ENCODE results near the gene BBOX1. TPM values are rescaled to one million over a fixed set of nuclear protein-coding genes. Genes with fewer than 3 reads are reported as not detected.

The BBOX1 gene
- total RNA-seq, 2 experiments from 2014 or later, result not detected

- no peaks in the 10 kb centered on the region for H3K36me3 Mint-ChIP-seq
- CTCF ChIA-PET, result no interaction called here
- no peaks in the 10 kb centered on the region for H3K4me1 Mint-ChIP-seq
- H3K27ac Mint-ChIP-seq, result no peak overlapping the region
- DNase-seq (no peak), ATAC-seq (no peak)
- no peak overlapping the region for H3K4me3 Mint-ChIP-seq
- no peaks in the 10 kb centered on the region for H3K27me3 Mint-ChIP-seq
- peaks cover 5% of the 10 kb centered on the region for H3K9me3 Mint-ChIP-seq (ENCODE audit: low read depth)
These were observed 6.3 kb downstream of the BBOX1 start for GRCh38 chr11:27046956-27047355.

GRCh38 chr11:27052668-27053067 lies 12.1 kb downstream of the BBOX1 start:
- ATAC-seq (no peak), DNase-seq (no peak)
- H3K36me3 Mint-ChIP-seq, result no peaks in the 10 kb centered on the region
- no peaks in the 10 kb centered on the region for H3K9me3 Mint-ChIP-seq (ENCODE audit: low read depth)
- CTCF ChIA-PET, result interaction anchor here (1.2 kb wide), 1 partner anchor 784 kb away, joined by 3 read pairs; no protein-coding TSS in a partner anchor
- no peak overlapping the region for H3K4me3 Mint-ChIP-seq
- H3K27me3 Mint-ChIP-seq, result no peaks in the 10 kb centered on the region
- H3K27ac Mint-ChIP-seq, result no peak overlapping the region
- H3K4me1 Mint-ChIP-seq, result no peaks in the 10 kb centered on the region

GRCh38 chr11:27055065-27055682 lies 14.6 kb downstream of the BBOX1 start:
- Mint-ChIP-seq H3K36me3 (no peaks in the 10 kb centered on the region), H3K27me3 (no peaks in the 10 kb centered on the region), H3K9me3 (ENCODE audit: low read depth) (no peaks in the 10 kb centered on the region), H3K27ac (no peak overlapping the region), H3K4me1 (no peaks in the 10 kb centered on the region), H3K4me3 (no peak overlapping the region)
- no peak for DNase-seq
- ATAC-seq, result no peak
- CTCF ChIA-PET, result no interaction called here

GRCh38 chr11:27057091-27057780 lies 16.6 kb downstream of the BBOX1 start:
- Mint-ChIP-seq H3K4me3 (no peak overlapping the region), H3K36me3 (no peaks in the 10 kb centered on the region), H3K27ac (no peak overlapping the region), H3K4me1 (no peaks in the 10 kb centered on the region), H3K27me3 (no peaks in the 10 kb centered on the region), H3K9me3 (ENCODE audit: low read depth) (no peaks in the 10 kb centered on the region)
- no peak for DNase-seq
- ATAC-seq, result no peak
- CTCF ChIA-PET, result no interaction called here

- CTCF ChIA-PET, result no interaction called here
- H3K9me3 Mint-ChIP-seq (ENCODE audit: low read depth), result peaks cover 3% of the 10 kb centered on the region
These were observed 17.8 kb downstream of the BBOX1 start for GRCh38 chr11:27058456-27058855.

GRCh38 chr11:27059431-27059830 lies 18.8 kb downstream of the BBOX1 start:
- Mint-ChIP-seq H3K4me1 (no peaks in the 10 kb centered on the region), H3K9me3 (ENCODE audit: low read depth) (peaks cover 5% of the 10 kb centered on the region), H3K4me3 (no peak overlapping the region), H3K27me3 (no peaks in the 10 kb centered on the region), H3K27ac (no peak overlapping the region), H3K36me3 (no peaks in the 10 kb centered on the region)
- no peak for DNase-seq
- CTCF ChIA-PET, result no interaction called here
- no peak for ATAC-seq

More at GRCh38 chr11:27058456-27058855, 17.8 kb downstream of the BBOX1 start:
- Mint-ChIP-seq H3K27me3 (no peaks in the 10 kb centered on the region), H3K36me3 (no peaks in the 10 kb centered on the region), H3K4me1 (no peaks in the 10 kb centered on the region), H3K27ac (no peak overlapping the region), H3K4me3 (no peak overlapping the region)
- ATAC-seq, result no peak
- DNase-seq, result no peak

GRCh38 chr11:27060816-27061460 lies 20.3 kb downstream of the BBOX1 start:
- DNase-seq (no peak), ATAC-seq (no peak)
- H3K9me3 Mint-ChIP-seq (ENCODE audit: low read depth), result peaks cover 6% of the 10 kb centered on the region
- H3K36me3 Mint-ChIP-seq, result no peaks in the 10 kb centered on the region
- CTCF ChIA-PET, result no interaction called here
- no peaks in the 10 kb centered on the region for H3K4me1 Mint-ChIP-seq
- H3K27me3 Mint-ChIP-seq, result no peaks in the 10 kb centered on the region
- H3K27ac Mint-ChIP-seq, result no peak overlapping the region
- no peak overlapping the region for H3K4me3 Mint-ChIP-seq

GRCh38 chr11:27061461-27061821 lies 20.8 kb downstream of the BBOX1 start:
- Mint-ChIP-seq H3K27ac (no peak overlapping the region), H3K4me1 (no peaks in the 10 kb centered on the region), H3K4me3 (no peak overlapping the region), H3K9me3 (ENCODE audit: low read depth) (peaks cover 6% of the 10 kb centered on the region), H3K27me3 (no peaks in the 10 kb centered on the region), H3K36me3 (no peaks in the 10 kb centered on the region)
- no peak for ATAC-seq
- CTCF ChIA-PET, result no interaction called here
- DNase-seq, result no peak

GRCh38 chr11:27064086-27064485 lies 23.5 kb downstream of the BBOX1 start:
- CTCF ChIA-PET, result no interaction called here
- Mint-ChIP-seq H3K9me3 (ENCODE audit: low read depth) (peaks cover 9% of the 10 kb centered on the region), H3K27ac (no peak overlapping the region), H3K36me3 (no peaks in the 10 kb centered on the region), H3K4me3 (no peak overlapping the region), H3K4me1 (no peaks in the 10 kb centered on the region), H3K27me3 (no peaks in the 10 kb centered on the region)
- no peak for ATAC-seq
- no peak for DNase-seq

GRCh38 chr11:27075192-27075591 lies 34.6 kb downstream of the BBOX1 start:
- no peak overlapping the region for H3K4me3 Mint-ChIP-seq
- CTCF ChIA-PET, result no interaction called here
- H3K27ac Mint-ChIP-seq, result no peak overlapping the region

GRCh38 chr11:27075655-27076054 lies 35.0 kb downstream of the BBOX1 start:
- H3K36me3 Mint-ChIP-seq, result no peaks in the 10 kb centered on the region
- H3K27me3 Mint-ChIP-seq, result no peaks in the 10 kb centered on the region
- no peak for DNase-seq
- ATAC-seq, result no peak
- H3K9me3 Mint-ChIP-seq (ENCODE audit: low read depth), result peaks cover 5% of the 10 kb centered on the region
- H3K27ac Mint-ChIP-seq, result no peak overlapping the region
- CTCF ChIA-PET, result no interaction called here
- no peak overlapping the region for H3K4me3 Mint-ChIP-seq
- no peaks in the 10 kb centered on the region for H3K4me1 Mint-ChIP-seq

More at GRCh38 chr11:27075192-27075591, 34.6 kb downstream of the BBOX1 start:
- H3K27me3 Mint-ChIP-seq, result no peaks in the 10 kb centered on the region
- no peaks in the 10 kb centered on the region for H3K36me3 Mint-ChIP-seq
- no peak for ATAC-seq
- DNase-seq, result no peak
- no peaks in the 10 kb centered on the region for H3K4me1 Mint-ChIP-seq
- peaks cover 2% of the 10 kb centered on the region for H3K9me3 Mint-ChIP-seq (ENCODE audit: low read depth)

- Mint-ChIP-seq H3K36me3 (no peaks in the 10 kb centered on the region), H3K4me3 (no peak overlapping the region), H3K27ac (no peak overlapping the region), H3K27me3 (no peaks in the 10 kb centered on the region), H3K4me1 (no peaks in the 10 kb centered on the region), H3K9me3 (ENCODE audit: low read depth) (peaks cover 5% of the 10 kb centered on the region)
- ATAC-seq (no peak), DNase-seq (no peak)
- CTCF ChIA-PET, result no interaction called here
These were observed 35.5 kb downstream of the BBOX1 start for GRCh38 chr11:27076121-27076589.

- Mint-ChIP-seq H3K9me3 (ENCODE audit: low read depth) (peaks cover 10% of the 10 kb centered on the region), H3K27ac (no peak overlapping the region), H3K4me3 (no peak overlapping the region), H3K4me1 (no peaks in the 10 kb centered on the region), H3K36me3 (no peaks in the 10 kb centered on the region), H3K27me3 (no peaks in the 10 kb centered on the region)
- ATAC-seq (no peak), DNase-seq (no peak)
- CTCF ChIA-PET, result no interaction called here
These were observed 40.4 kb downstream of the BBOX1 start for GRCh38 chr11:27081056-27081455.

GRCh38 chr11:27083241-27083640 lies 42.6 kb downstream of the BBOX1 start:
- peaks cover 10% of the 10 kb centered on the region for H3K9me3 Mint-ChIP-seq (ENCODE audit: low read depth)
- CTCF ChIA-PET, result no interaction called here

More at GRCh38 chr11:27083241-27083640, 42.6 kb downstream of the BBOX1 start:
- no peak for ATAC-seq
- Mint-ChIP-seq H3K4me1 (no peaks in the 10 kb centered on the region), H3K27me3 (no peaks in the 10 kb centered on the region), H3K27ac (no peak overlapping the region), H3K36me3 (no peaks in the 10 kb centered on the region), H3K4me3 (no peak overlapping the region)
- no peak for DNase-seq
